Cardiac muscle cell (in vitro differentiated cells and primary cell): ENCODE results near the gene GPR15. TPM values are rescaled to one million over a fixed set of nuclear protein-coding genes. Genes with fewer than 3 reads are reported as not detected.

ENCODE experiments used
- DNase-seq, 2 donors: peaks; one replicate each; pipeline versions ENCODE4 v3.0.0 to v3.0.0-alpha.2; 2010 to 2017; ENCODE audit warnings: low read depth in 1 of 2, low spot score in 1 of 2
- H3K27ac ChIP-seq: fragments of 200-600 bp; sonication (generic); 2 replicates; pipeline ENCODE4 v1.5.1; 2016
- H3K27me3 ChIP-seq: fragments of 200-600 bp; sonication (generic); 2 replicates; pipeline ENCODE4 v1.6.0; 2016; ENCODE audit warnings: control low read depth
- H3K36me3 ChIP-seq: fragments of 200-600 bp; sonication (generic); 2 replicates; pipeline ENCODE4 v1.5.1; 2016; ENCODE audit warnings: control low read depth
- H3K4me1 ChIP-seq: fragments of 200-600 bp; sonication (generic); 2 replicates; pipeline ENCODE4 v1.8.1; 2017; ENCODE audit warnings: low read depth, mild to moderate bottlenecking, mixed run types
- H3K4me3 ChIP-seq: fragments of 200-600 bp; sonication (generic); 2 replicates; pipeline ENCODE4 v1.5.1; 2016; ENCODE audit warnings: mild to moderate bottlenecking
- H3K9me3 ChIP-seq: fragments of 200-600 bp; sonication (generic); 2 replicates; pipeline ENCODE4 v1.5.1; 2017; ENCODE audit warnings: low read depth, mild to moderate bottlenecking, control low read depth
- polyA plus RNA-seq: library from polyadenylated mRNA; unstranded; fragments of >200 nt; fragmentation: Nextera tagmentation; extraction: Ambion mirVana; gene quantifications from 2 replicates; pipeline ENCODE4 v1.2.1, GENCODE V29; 2016
- total RNA-seq: library from RNA; depleted of rRNA; stranded (reverse); fragments of >200 nt; gene quantifications from 2 replicates; pipeline ENCODE4 v1.2.3, GENCODE V29; 2016
- TF ChIP-seq, protein P1 (sequence below): IDR thresholded peaks from 2 replicates; pipeline ENCODE4 v1.5.1; 2012; ENCODE audit warnings: low read depth, mild to moderate bottlenecking, low read length

The GPR15 gene
- total and polyA plus RNA-seq, 2 experiments from 2014 or later: not detected

DNA sequence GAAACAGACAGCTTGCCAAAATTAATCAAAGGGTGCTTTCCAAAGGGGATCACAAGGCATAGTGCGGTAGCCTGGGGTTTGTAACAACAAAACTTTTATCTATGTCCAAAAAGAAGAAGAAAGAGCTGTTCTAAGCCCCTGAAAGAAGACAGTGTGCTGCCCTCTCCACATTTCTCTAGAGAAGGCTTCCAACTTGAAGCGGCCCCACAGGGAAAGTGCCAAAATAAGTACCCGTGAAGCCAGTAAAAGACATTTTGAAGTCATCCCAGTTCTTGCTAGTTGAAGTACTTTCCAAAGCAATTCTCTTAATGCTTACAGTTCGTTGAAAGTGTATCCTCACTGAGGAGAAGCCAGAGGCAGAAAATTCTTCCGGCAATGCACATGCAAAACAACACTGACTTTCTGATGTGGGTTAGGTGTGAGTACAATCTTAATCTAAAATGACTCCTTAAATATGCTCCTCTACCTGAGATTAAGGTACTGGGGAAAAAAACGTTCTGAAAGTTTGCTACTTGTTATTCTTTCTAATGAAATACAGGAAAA, 21.3 kb downstream of the GPR15 start:
- DNase-seq: no peak
- H3K9me3 ChIP-seq: no peaks in the 10 kb centered on the region
- TF ChIP-seq, protein P1, sequence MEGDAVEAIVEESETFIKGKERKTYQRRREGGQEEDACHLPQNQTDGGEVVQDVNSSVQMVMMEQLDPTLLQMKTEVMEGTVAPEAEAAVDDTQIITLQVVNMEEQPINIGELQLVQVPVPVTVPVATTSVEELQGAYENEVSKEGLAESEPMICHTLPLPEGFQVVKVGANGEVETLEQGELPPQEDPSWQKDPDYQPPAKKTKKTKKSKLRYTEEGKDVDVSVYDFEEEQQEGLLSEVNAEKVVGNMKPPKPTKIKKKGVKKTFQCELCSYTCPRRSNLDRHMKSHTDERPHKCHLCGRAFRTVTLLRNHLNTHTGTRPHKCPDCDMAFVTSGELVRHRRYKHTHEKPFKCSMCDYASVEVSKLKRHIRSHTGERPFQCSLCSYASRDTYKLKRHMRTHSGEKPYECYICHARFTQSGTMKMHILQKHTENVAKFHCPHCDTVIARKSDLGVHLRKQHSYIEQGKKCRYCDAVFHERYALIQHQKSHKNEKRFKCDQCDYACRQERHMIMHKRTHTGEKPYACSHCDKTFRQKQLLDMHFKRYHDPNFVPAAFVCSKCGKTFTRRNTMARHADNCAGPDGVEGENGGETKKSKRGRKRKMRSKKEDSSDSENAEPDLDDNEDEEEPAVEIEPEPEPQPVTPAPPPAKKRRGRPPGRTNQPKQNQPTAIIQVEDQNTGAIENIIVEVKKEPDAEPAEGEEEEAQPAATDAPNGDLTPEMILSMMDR: no peak
- H3K4me1 ChIP-seq: no peaks in the 10 kb centered on the region
- no peak overlapping the region for H3K27ac ChIP-seq
- H3K27me3 ChIP-seq: peaks cover 4% of the 10 kb centered on the region
- H3K4me3 ChIP-seq: no peak overlapping the region
- no peaks in the 10 kb centered on the region for H3K36me3 ChIP-seq

DNA sequence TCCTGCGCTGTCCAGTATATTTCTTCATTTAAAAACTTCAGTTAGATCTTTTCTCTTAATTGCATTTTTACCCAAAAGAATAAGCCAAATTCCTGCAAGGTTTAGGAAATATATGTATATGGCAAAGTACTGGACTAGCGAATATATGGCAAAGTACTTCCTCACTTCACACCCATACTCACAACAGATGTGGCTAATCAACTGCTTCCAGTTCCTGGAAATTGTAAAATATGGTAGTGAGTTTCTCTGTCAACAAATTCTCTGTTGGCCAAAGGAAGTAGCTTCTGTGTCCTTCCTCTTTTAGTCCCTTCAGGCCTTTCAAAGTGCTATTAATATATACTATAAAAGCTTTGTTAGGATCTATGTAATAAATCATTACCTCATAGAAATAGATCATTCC, 22.0 kb downstream of the GPR15 start:
- TF ChIP-seq, protein P1: no peak
- Histone ChIP-seq H3K4me3 (no peak overlapping the region), H3K27me3 (peaks cover 4% of the 10 kb centered on the region), H3K4me1 (no peaks in the 10 kb centered on the region), H3K9me3 (no peaks in the 10 kb centered on the region), H3K36me3 (no peaks in the 10 kb centered on the region), H3K27ac (no peak overlapping the region)
- no peak for DNase-seq

DNA sequence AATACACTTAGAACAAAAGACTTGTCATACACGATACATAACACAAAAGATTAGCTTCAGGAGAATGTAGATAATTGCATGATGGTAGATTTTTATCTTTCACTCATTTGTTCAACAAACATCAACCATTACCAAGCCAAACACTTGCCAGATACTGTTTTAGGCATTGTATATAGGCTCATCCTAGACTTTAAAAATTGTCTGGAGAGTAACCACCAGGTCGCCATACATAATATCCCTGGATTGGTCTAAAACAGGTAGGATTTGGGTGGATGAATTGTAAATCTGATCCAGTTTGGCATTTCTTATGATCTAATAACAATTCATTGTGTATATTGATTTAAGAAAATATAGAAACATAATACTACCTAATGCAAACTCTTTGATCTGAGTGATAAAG, 22.8 kb downstream of the GPR15 start:
- Histone ChIP-seq H3K27me3 (peaks cover 4% of the 10 kb centered on the region), H3K9me3 (no peaks in the 10 kb centered on the region), H3K36me3 (no peaks in the 10 kb centered on the region), H3K27ac (no peak overlapping the region), H3K4me3 (no peak overlapping the region), H3K4me1 (no peaks in the 10 kb centered on the region)
- TF ChIP-seq, protein P1: no peak
- no peak for DNase-seq

DNA sequence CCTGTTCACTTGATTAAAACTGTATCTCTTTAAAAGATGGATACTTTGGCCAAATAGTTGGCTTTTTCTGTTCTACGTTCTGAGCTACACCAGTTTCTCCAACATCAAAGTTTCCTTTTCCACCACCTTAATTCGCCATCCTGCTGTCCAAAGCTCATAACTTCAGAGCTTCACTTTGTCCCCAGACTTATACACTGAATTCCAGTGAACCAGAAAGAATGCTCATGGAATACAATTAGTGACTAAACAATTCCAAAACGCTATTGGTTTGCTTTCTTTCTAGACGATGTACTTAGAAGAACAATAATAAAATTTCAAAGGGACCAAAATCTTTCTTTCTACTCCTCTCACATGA, 23.2 kb downstream of the GPR15 start:
- no peaks in the 10 kb centered on the region for H3K36me3 ChIP-seq
- no peak overlapping the region for H3K27ac ChIP-seq
- H3K9me3 ChIP-seq: no peaks in the 10 kb centered on the region
- peaks cover 4% of the 10 kb centered on the region for H3K27me3 ChIP-seq
- H3K4me1 ChIP-seq: no peaks in the 10 kb centered on the region
- DNase-seq: no peak
- TF ChIP-seq, protein P1: no peak
- no peak overlapping the region for H3K4me3 ChIP-seq

DNA sequence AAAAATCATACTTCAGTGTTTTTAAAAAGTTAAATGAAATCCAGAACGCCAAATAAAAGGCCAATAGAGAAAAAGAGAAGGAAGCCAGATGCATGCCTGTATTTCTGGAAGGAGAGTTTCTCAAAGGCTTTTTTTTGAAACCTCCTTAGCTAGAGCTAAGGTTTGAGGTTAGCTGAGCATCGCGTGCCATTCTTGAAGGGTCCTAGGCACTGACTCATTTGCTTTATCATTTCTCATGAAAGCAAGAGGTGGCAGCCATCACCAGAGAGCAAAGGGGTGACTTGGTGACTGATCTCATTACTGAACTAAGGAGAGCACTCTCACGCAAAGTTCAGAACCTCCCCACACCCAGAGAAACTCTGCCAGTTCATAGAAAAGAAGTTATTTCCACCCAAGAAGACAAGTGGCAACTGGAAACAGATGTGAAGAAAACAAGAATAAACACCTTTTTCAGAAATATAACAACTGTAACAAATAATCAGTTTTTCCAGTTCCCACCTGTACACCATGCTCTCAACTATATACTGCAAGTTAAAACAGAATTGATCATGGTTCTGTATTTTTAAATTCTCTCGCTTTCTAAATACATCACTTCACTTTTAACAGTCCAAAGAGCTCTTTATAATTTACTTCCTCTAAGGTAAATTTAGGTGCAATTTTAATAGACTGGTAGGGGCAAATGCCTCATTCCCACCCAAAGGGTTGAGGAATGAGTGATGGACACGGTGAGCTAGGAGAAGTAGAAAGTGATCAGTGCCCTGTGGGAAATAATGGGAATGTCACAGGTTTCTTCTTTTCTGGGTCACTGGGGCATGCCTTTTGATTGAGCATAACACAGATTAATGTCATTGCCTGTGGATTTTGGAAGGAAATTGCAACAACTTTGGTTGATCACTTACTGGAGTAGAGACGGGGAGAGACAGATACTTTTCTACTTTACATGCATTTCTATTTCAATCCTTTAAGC, 24.7 kb downstream of the GPR15 start:
- no peak for DNase-seq
- TF ChIP-seq, protein P1: no peak
- H3K27me3 ChIP-seq: peaks cover 4% of the 10 kb centered on the region
- no peak overlapping the region for H3K4me3 ChIP-seq
- no peak overlapping the region for H3K27ac ChIP-seq
- H3K36me3 ChIP-seq: no peaks in the 10 kb centered on the region
- no peaks in the 10 kb centered on the region for H3K4me1 ChIP-seq
- H3K9me3 ChIP-seq: no peaks in the 10 kb centered on the region
